ENCODE data around the gene BOD1L1.

Gene BOD1L1

GRCh38 chr4:13544606-13545393, 82.7 kb downstream of the BOD1L1 start:
- peaks cover 10% of the 10 kb centered on the region; the same call in 1 of the 2 replicates for H3K9me3 ChIP-seq
- H3K4me1 ChIP-seq: peaks cover 14% of the 10 kb centered on the region
- H3K4me3 ChIP-seq: peak overlapping the region; percentile 76
- in situ Hi-C loops (cut with MboI; ENCODE audit: low sequenced_read_pairs): loop anchor here (5.0 to 10.0 kb wide), 3 partner anchors 280 to 810 kb away; no protein-coding TSS in a partner anchor
- no peaks in the 10 kb centered on the region for H3K27me3 ChIP-seq (ENCODE audit: low read depth)
- peaks cover 8% of the 10 kb centered on the region for H3K36me3 ChIP-seq (replicated peaks)
- peak; percentile 82 to 96 for DNase-seq (ENCODE audit: low spot score in 2 of 2)

GRCh38 chr4:13543839-13544605, 83.5 kb downstream of the BOD1L1 start, which contains the start of gene NKX3-2:
Gene NKX3-2 (minus strand): TSS chr4:13544508. CDS start chr4:13544414, 94 bp downstream.
- Histone ChIP-seq H3K4me3 (peak within 1 kb of the TSS; percentile 76), H3K9me3 (peaks cover 10% of the 10 kb centered on the region; the same call in 1 of the 2 replicates), H3K27me3 (ENCODE audit: low read depth) (no peaks in the 10 kb centered on the region), H3K36me3 (replicated peaks) (peaks cover 8% of the 10 kb centered on the region), H3K4me1 (peaks cover 11% of the 10 kb centered on the region)
- in situ Hi-C loops (cut with MboI; ENCODE audit: low sequenced_read_pairs): loop anchor here (10.0 kb wide), 2 partner anchors 279 to 809 kb away; no protein-coding TSS in a partner anchor
- DNase-seq (ENCODE audit: low spot score in 2 of 2): peak; percentile 28 to 55

- H3K9me3 ChIP-seq: peaks cover 10% of the 10 kb centered on the region; the same call in 1 of the 2 replicates
- H3K4me3 ChIP-seq: peak overlapping the region; percentile 76
- H3K36me3 ChIP-seq (replicated peaks): peaks cover 8% of the 10 kb centered on the region
- in situ Hi-C loops (cut with MboI; ENCODE audit: low sequenced_read_pairs): loop anchor here (10.0 kb wide), 2 partner anchors 278 to 808 kb away; no protein-coding TSS in a partner anchor
- DNase-seq (ENCODE audit: low spot score in 2 of 2): peak in 1 of 2 experiments; percentile 56
- H3K4me1 ChIP-seq: peaks cover 8% of the 10 kb centered on the region
- no peaks in the 10 kb centered on the region for H3K27me3 ChIP-seq (ENCODE audit: low read depth)
These were observed 84.3 kb downstream of the BOD1L1 start for GRCh38 chr4:13543032-13543838.

GRCh38 chr4:13542577-13543031, 84.9 kb downstream of the BOD1L1 start:
- in situ Hi-C loops (cut with MboI; ENCODE audit: low sequenced_read_pairs): loop anchor here (10.0 kb wide), 2 partner anchors 278 to 808 kb away; no protein-coding TSS in a partner anchor
- H3K27me3 ChIP-seq (ENCODE audit: low read depth): no peaks in the 10 kb centered on the region
- peaks cover 10% of the 10 kb centered on the region; the same call in 1 of the 2 replicates for H3K9me3 ChIP-seq
- peaks cover 8% of the 10 kb centered on the region for H3K36me3 ChIP-seq (replicated peaks)
- peak overlapping the region; percentile 76 for H3K4me3 ChIP-seq
- peaks cover 8% of the 10 kb centered on the region for H3K4me1 ChIP-seq
- DNase-seq (ENCODE audit: low spot score in 2 of 2): no peak

- Histone ChIP-seq H3K27me3 (ENCODE audit: low read depth) (no peaks in the 10 kb centered on the region), H3K36me3 (replicated peaks) (peaks cover 8% of the 10 kb centered on the region), H3K9me3 (peaks cover 10% of the 10 kb centered on the region; the same call in 1 of the 2 replicates), H3K4me3 (no peak overlapping the region), H3K4me1 (peaks cover 8% of the 10 kb centered on the region)
- no peak for DNase-seq (ENCODE audit: low spot score in 2 of 2)
- in situ Hi-C loops (cut with MboI; ENCODE audit: low sequenced_read_pairs): loop anchor here (10.0 kb wide), 2 partner anchors 277 to 807 kb away; no protein-coding TSS in a partner anchor
These were observed 85.6 kb downstream of the BOD1L1 start for GRCh38 chr4:13541720-13542576.

- no peak overlapping the region for H3K4me3 ChIP-seq
- H3K9me3 ChIP-seq: peaks cover 3% of the 10 kb centered on the region; the same call in 1 of the 2 replicates
- DNase-seq (ENCODE audit: low spot score in 2 of 2): no peak
- H3K4me1 ChIP-seq: peaks cover 8% of the 10 kb centered on the region
- no peaks in the 10 kb centered on the region for H3K27me3 ChIP-seq (ENCODE audit: low read depth)
- peaks cover 8% of the 10 kb centered on the region for H3K36me3 ChIP-seq (replicated peaks)
- in situ Hi-C loops (cut with MboI; ENCODE audit: low sequenced_read_pairs): loop anchor here (10.0 kb wide), 2 partner anchors 276 to 806 kb away; no protein-coding TSS in a partner anchor
These were observed 86.3 kb downstream of the BOD1L1 start for GRCh38 chr4:13541176-13541604.

GRCh38 chr4:13540446-13541175, 86.9 kb downstream of the BOD1L1 start:
- Histone ChIP-seq H3K36me3 (replicated peaks) (peaks cover 8% of the 10 kb centered on the region), H3K4me1 (peaks cover 8% of the 10 kb centered on the region), H3K9me3 (peaks cover 2% of the 10 kb centered on the region; the same call in 1 of the 2 replicates), H3K27me3 (ENCODE audit: low read depth) (no peaks in the 10 kb centered on the region), H3K4me3 (no peak overlapping the region)
- in situ Hi-C loops (cut with MboI; ENCODE audit: low sequenced_read_pairs): loop anchor here (10.0 kb wide), 2 partner anchors 276 to 806 kb away; no protein-coding TSS in a partner anchor
- DNase-seq (ENCODE audit: low spot score in 2 of 2): no peak

GRCh38 chr4:13539619-13540445, 87.7 kb downstream of the BOD1L1 start:
- in situ Hi-C loops (cut with MboI; ENCODE audit: low sequenced_read_pairs): loop anchor here (10.0 kb wide), 2 partner anchors 275 to 805 kb away; no protein-coding TSS in a partner anchor

GRCh38 chr4:13539047-13539618, 88.4 kb downstream of the BOD1L1 start:
- DNase-seq (ENCODE audit: low spot score in 2 of 2): no peak
- Histone ChIP-seq H3K36me3 (replicated peaks) (peaks cover 8% of the 10 kb centered on the region), H3K27me3 (ENCODE audit: low read depth) (no peaks in the 10 kb centered on the region), H3K4me3 (no peak overlapping the region), H3K4me1 (peaks cover 4% of the 10 kb centered on the region), H3K9me3 (no peaks in the 10 kb centered on the region; the same call in 1 of the 2 replicates)
- in situ Hi-C loops (cut with MboI; ENCODE audit: low sequenced_read_pairs): no loop called here

More at GRCh38 chr4:13539619-13540445, 87.7 kb downstream of the BOD1L1 start:
- H3K4me3 ChIP-seq: no peak overlapping the region
- H3K4me1 ChIP-seq: peaks cover 4% of the 10 kb centered on the region
- no peaks in the 10 kb centered on the region for H3K27me3 ChIP-seq (ENCODE audit: low read depth)
- no peaks in the 10 kb centered on the region; the same call in 1 of the 2 replicates for H3K9me3 ChIP-seq
- DNase-seq (ENCODE audit: low spot score in 2 of 2): no peak
- H3K36me3 ChIP-seq (replicated peaks): peaks cover 8% of the 10 kb centered on the region

GRCh38 chr4:13538427-13538973, 89.0 kb downstream of the BOD1L1 start:
- Histone ChIP-seq H3K36me3 (replicated peaks) (peaks cover 8% of the 10 kb centered on the region), H3K27me3 (ENCODE audit: low read depth) (no peaks in the 10 kb centered on the region), H3K4me3 (no peak overlapping the region), H3K4me1 (peaks cover 4% of the 10 kb centered on the region), H3K9me3 (no peaks in the 10 kb centered on the region; the same call in 1 of the 2 replicates)
- no peak for DNase-seq (ENCODE audit: low spot score in 2 of 2)
- in situ Hi-C loops (cut with MboI; ENCODE audit: low sequenced_read_pairs): no loop called here

All from HAP-1 (cell line).